ENCODE data around the gene SH3PXD2B. TPM values are rescaled to one million over a fixed set of nuclear protein-coding genes. Genes with fewer than 3 reads are reported as not detected.

The SH3PXD2B gene
- total RNA-seq, 1 experiment from 2014 or later, result 12.9 TPM

DNA sequence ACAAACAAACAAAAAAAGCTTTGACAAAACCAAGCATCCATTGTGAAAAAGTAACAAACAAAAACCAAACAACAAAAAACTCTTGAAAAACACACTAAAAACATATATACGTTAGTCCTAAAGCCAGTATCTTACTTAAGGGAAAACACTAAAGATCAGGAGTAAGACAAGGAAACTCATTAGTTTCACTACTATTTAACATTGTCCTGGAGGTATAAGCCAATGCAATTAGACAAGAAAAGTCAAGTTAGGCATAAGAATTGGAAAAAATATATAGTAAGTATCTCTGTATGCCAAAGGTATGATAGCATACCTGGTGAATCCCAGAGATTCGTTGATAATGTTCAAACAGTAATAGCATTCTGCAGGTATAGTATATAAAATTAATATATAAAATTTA, 148.9 kb downstream of the SH3PXD2B start:
- BruUV-seq (replicated peaks), result no TSS peak
- intact Hi-C loops (cut with micrococcal nuclease; ENCODE audit: unreplicated experiment), result no loop called here
- Histone ChIP-seq H3K27me3 (replicated peaks; ENCODE audit: control insufficient read depth, insufficient read depth, low read length) (no peaks in the 10 kb centered on the region), H3K4me3 (ENCODE audit: low read depth, low read length) (no peak overlapping the region), H3K9me3 (peaks cover 18% of the 10 kb centered on the region), H3K4me1 (no peaks in the 10 kb centered on the region), H3K36me3 (ENCODE audit: control insufficient read depth, insufficient read depth, low read length) (no peaks in the 10 kb centered on the region)
- POLR2A ChIA-PET, result no interaction called here
- no peaks in the 10 kb centered on the region for H3K36me3 Mint-ChIP-seq (ENCODE audit: insufficient read depth, unreplicated experiment)
- CTCF ChIA-PET, result no interaction called here
- peaks cover 7% of the 10 kb centered on the region for H3K4me1 Mint-ChIP-seq (ENCODE audit: low read depth, unreplicated experiment)
- no peak overlapping the region for H3K27ac Mint-ChIP-seq (ENCODE audit: unreplicated experiment)
- H3K4me3 Mint-ChIP-seq (ENCODE audit: unreplicated experiment), result no peak overlapping the region
- H3K27me3 Mint-ChIP-seq (ENCODE audit: insufficient read depth, unreplicated experiment), result no peaks in the 10 kb centered on the region
- TF ChIP-seq, protein P1, sequence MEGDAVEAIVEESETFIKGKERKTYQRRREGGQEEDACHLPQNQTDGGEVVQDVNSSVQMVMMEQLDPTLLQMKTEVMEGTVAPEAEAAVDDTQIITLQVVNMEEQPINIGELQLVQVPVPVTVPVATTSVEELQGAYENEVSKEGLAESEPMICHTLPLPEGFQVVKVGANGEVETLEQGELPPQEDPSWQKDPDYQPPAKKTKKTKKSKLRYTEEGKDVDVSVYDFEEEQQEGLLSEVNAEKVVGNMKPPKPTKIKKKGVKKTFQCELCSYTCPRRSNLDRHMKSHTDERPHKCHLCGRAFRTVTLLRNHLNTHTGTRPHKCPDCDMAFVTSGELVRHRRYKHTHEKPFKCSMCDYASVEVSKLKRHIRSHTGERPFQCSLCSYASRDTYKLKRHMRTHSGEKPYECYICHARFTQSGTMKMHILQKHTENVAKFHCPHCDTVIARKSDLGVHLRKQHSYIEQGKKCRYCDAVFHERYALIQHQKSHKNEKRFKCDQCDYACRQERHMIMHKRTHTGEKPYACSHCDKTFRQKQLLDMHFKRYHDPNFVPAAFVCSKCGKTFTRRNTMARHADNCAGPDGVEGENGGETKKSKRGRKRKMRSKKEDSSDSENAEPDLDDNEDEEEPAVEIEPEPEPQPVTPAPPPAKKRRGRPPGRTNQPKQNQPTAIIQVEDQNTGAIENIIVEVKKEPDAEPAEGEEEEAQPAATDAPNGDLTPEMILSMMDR (IDR thresholded peaks at IDR 0.05; ENCODE audit: insufficient read depth in 1 of 2, low read depth in 1 of 2, low read length in 1 of 2, severe bottlenecking in 1 of 2, unreplicated experiment in 1 of 2), result no peak
- H3K9me3 Mint-ChIP-seq (ENCODE audit: unreplicated experiment), result no peaks in the 10 kb centered on the region
- no peak for DNase-seq

DNA sequence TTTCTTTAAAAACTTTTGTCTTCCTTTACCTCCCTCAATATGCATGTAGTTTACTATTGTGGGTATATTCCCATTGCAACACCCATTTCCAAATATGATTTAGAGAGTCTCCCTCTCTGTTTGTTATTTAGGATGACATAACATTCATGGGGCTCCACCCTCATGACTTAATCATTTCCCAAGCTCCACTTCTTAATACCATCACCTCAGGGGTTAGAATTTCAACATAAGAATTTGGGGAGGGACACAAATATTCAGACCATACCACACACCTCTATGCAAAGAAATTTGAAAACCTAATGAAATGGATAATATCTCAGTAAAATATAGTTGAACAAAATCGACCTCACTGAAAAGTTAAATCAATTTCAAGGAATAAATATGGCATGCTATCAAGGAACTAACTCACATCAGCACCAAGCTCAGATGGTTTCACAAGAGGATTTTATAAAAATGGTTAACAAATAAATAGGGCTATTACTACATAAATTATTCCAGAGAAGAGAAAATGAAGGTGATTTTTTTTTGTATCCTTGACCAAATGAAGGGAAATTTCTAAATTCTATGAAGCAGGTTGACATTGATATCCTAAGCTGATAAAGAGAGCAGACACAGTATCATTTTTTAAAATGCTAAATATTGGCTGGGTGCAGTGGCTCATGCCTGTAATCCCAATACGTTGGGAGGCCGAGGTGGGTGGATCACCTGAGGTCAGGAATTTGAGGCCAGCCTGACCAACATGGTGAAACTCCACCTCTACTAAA, 150.6 kb downstream of the SH3PXD2B start:
- TF ChIP-seq, protein P1 (IDR thresholded peaks at IDR 0.05; ENCODE audit: insufficient read depth in 1 of 2, low read depth in 1 of 2, low read length in 1 of 2, severe bottlenecking in 1 of 2, unreplicated experiment in 1 of 2), result no peak
- Histone ChIP-seq H3K36me3 (ENCODE audit: control insufficient read depth, insufficient read depth, low read length) (no peaks in the 10 kb centered on the region), H3K9me3 (peaks cover 18% of the 10 kb centered on the region), H3K4me3 (ENCODE audit: low read depth, low read length) (no peak overlapping the region), H3K27me3 (replicated peaks; ENCODE audit: control insufficient read depth, insufficient read depth, low read length) (no peaks in the 10 kb centered on the region), H3K4me1 (no peaks in the 10 kb centered on the region)
- Mint-ChIP-seq H3K9me3 (ENCODE audit: unreplicated experiment) (no peaks in the 10 kb centered on the region), H3K27me3 (ENCODE audit: insufficient read depth, unreplicated experiment) (no peaks in the 10 kb centered on the region), H3K4me1 (ENCODE audit: low read depth, unreplicated experiment) (peaks cover 7% of the 10 kb centered on the region), H3K4me3 (ENCODE audit: unreplicated experiment) (no peak overlapping the region), H3K27ac (ENCODE audit: unreplicated experiment) (no peak overlapping the region), H3K36me3 (ENCODE audit: insufficient read depth, unreplicated experiment) (no peaks in the 10 kb centered on the region)
- ChIA-PET CTCF (no interaction called here), POLR2A (interaction anchor here (1.1 kb wide), 1 partner anchor 67 kb away, joined by 3 read pairs; no protein-coding TSS in a partner anchor)
- intact Hi-C loops (cut with micrococcal nuclease; ENCODE audit: unreplicated experiment), result no loop called here
- BruUV-seq (replicated peaks), result no TSS peak
- no peak for DNase-seq

DNA sequence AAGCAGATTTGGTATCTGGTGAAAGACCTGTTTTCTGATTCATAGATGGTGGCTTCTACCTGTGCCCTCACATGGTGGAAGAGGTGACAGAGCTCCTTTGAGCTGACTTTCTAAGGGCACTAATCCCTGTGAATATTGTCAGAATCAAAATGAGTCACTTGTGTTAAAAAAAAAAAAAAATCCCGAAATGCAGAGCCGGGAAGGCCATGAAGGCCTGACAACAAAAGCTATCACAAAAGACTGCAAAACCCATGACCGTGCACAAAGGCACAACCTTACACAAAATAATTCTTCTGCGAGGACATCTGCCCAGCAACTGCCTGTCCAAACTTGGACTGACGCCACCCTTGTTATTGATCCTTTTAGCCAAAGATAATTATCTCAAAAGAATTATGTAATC, 151.2 kb downstream of the SH3PXD2B start:
- Histone ChIP-seq H3K4me3 (ENCODE audit: low read depth, low read length) (no peak overlapping the region), H3K4me1 (no peaks in the 10 kb centered on the region), H3K36me3 (ENCODE audit: control insufficient read depth, insufficient read depth, low read length) (no peaks in the 10 kb centered on the region), H3K9me3 (peaks cover 18% of the 10 kb centered on the region), H3K27me3 (replicated peaks; ENCODE audit: control insufficient read depth, insufficient read depth, low read length) (no peaks in the 10 kb centered on the region)
- Mint-ChIP-seq H3K4me3 (ENCODE audit: unreplicated experiment) (no peak overlapping the region), H3K27me3 (ENCODE audit: insufficient read depth, unreplicated experiment) (no peaks in the 10 kb centered on the region), H3K4me1 (ENCODE audit: low read depth, unreplicated experiment) (peaks cover 7% of the 10 kb centered on the region), H3K27ac (ENCODE audit: unreplicated experiment) (no peak overlapping the region), H3K9me3 (ENCODE audit: unreplicated experiment) (no peaks in the 10 kb centered on the region), H3K36me3 (ENCODE audit: insufficient read depth, unreplicated experiment) (no peaks in the 10 kb centered on the region)
- no peak for DNase-seq
- CTCF ChIA-PET, result no interaction called here
- intact Hi-C loops (cut with micrococcal nuclease; ENCODE audit: unreplicated experiment), result no loop called here
- TF ChIP-seq, protein P1 (IDR thresholded peaks at IDR 0.05; ENCODE audit: insufficient read depth in 1 of 2, low read depth in 1 of 2, low read length in 1 of 2, severe bottlenecking in 1 of 2, unreplicated experiment in 1 of 2), result no peak
- BruUV-seq (replicated peaks), result no TSS peak
- POLR2A ChIA-PET, result interaction anchor here (1.1 kb wide), 1 partner anchor 68 kb away, joined by 3 read pairs; no protein-coding TSS in a partner anchor
